GM12878 (cell line): ENCODE measurements around the gene CAMKMT. TPM values are rescaled to one million over a fixed set of nuclear protein-coding genes. Genes with fewer than 3 reads are reported as not detected.

Source experiments
- ATF7 ChIP-seq: fragments of 450-650 bp; IDR thresholded peaks from 2 replicates; pipeline ENCODE4 v1.6.1; 2016; ENCODE audit warnings: low read depth, mild to moderate bottlenecking
- CBX3 ChIP-seq: fragments of 200-600 bp; sonication (generic); IDR thresholded peaks from 2 replicates; pipeline ENCODE4 v1.6.1; 2016; ENCODE audit warnings: low read depth, borderline replicate concordance
- CUX1 ChIP-seq: IDR thresholded peaks from 2 replicates; pipeline ENCODE4 v1.6.1; 2012; ENCODE audit warnings: improper control_type of control experiment, low read depth, low read length; ENCODE audit not compliant: insufficient replicate concordance
- FOS ChIP-seq: IDR thresholded peaks from 3 replicates; pipeline ENCODE4 v1.6.1; 2011; ENCODE audit warnings: borderline replicate concordance; ENCODE audit not compliant: insufficient read length; ENCODE audit errors: extremely low read depth
- FOXK2 ChIP-seq: fragments of 450-650 bp; IDR thresholded peaks from 2 replicates; pipeline ENCODE4 v1.6.1; 2017; ENCODE audit warnings: mild to moderate bottlenecking, moderate library complexity
- IRF4 ChIP-seq: IDR thresholded peaks from 2 replicates; pipeline ENCODE4 v1.6.1; 2011; ENCODE audit warnings: low read depth, low read length
- KDM1A ChIP-seq: fragments of 200-600 bp; sonication (generic); IDR thresholded peaks from 2 replicates; pipeline ENCODE4 v1.6.1; 2016; ENCODE audit warnings: borderline replicate concordance
- KLF5 ChIP-seq: fragments of 450-650 bp; IDR thresholded peaks from 2 replicates; pipeline ENCODE4 v1.6.1; 2014; ENCODE audit warnings: mild to moderate bottlenecking; ENCODE audit not compliant: partially characterized antibody
- MAX ChIP-seq: IDR thresholded peaks from 2 replicates; pipeline ENCODE4 v1.6.1; 2012; ENCODE audit warnings: low read depth, low read length, improper control_type of control experiment
- MXI1 ChIP-seq: fragments of 150-350 bp; IDR thresholded peaks from 2 replicates; pipeline ENCODE4 v1.6.1; 2011; ENCODE audit warnings: low read depth, mild to moderate bottlenecking, inconsistent platforms, low read length, improper control_type of control experiment
- NBN ChIP-seq: fragments of 450-650 bp; IDR thresholded peaks from 2 replicates; pipeline ENCODE4 v1.6.1; 2016
- NR2C2 ChIP-seq: IDR thresholded peaks from 2 replicates; pipeline ENCODE4 v1.6.1; 2011; ENCODE audit warnings: borderline replicate concordance, low read depth; ENCODE audit not compliant: control insufficient read depth, insufficient read length
- NRF1 ChIP-seq: conservative IDR thresholded peaks from 2 replicates; pipeline ENCODE4 v1.6.1; 2011; ENCODE audit warnings: mild to moderate bottlenecking, low read depth, low read length, improper control_type of control experiment
- PAX5 ChIP-seq: IDR thresholded peaks from 2 replicates; pipeline ENCODE4 v1.6.1; 2011; ENCODE audit warnings: low read depth, low read length, borderline replicate concordance
- PBX3 ChIP-seq: IDR thresholded peaks from 2 replicates; pipeline ENCODE4 v1.6.1; 2011; ENCODE audit warnings: mild to moderate bottlenecking, low read depth, low read length, moderate library complexity; ENCODE audit not compliant: insufficient replicate concordance
- POLR2AphosphoS2 ChIP-seq: IDR thresholded peaks from 2 replicates; pipeline ENCODE4 v1.6.1; 2011; ENCODE audit warnings: low read depth, mild to moderate bottlenecking, low read length, improper control_type of control experiment, moderate library complexity
- POU2F2 ChIP-seq: IDR thresholded peaks from 3 replicates; pipeline ENCODE4 v1.6.1; 2011; ENCODE audit warnings: low read depth, mild to moderate bottlenecking, low read length, borderline replicate concordance
- RB1 ChIP-seq: fragments of 450-650 bp; formaldehyde crosslinking; IDR thresholded peaks from 2 replicates; pipeline ENCODE4 v1.6.1; 2017; ENCODE audit warnings: mild to moderate bottlenecking, borderline replicate concordance
- SUPT20H ChIP-seq: IDR thresholded peaks from 2 replicates; pipeline ENCODE4 v1.6.1; 2011; ENCODE audit warnings: low read depth, mild to moderate bottlenecking, low read length, moderate library complexity, borderline replicate concordance; ENCODE audit not compliant: control insufficient read depth
- TCF7 ChIP-seq: IDR thresholded peaks from 2 replicates; pipeline ENCODE4 v1.6.1; 2014; ENCODE audit warnings: antibody characterized with exemption, borderline replicate concordance
- YY1 ChIP-seq: IDR thresholded peaks from 2 replicates; pipeline ENCODE4 v1.6.1; 2011; ENCODE audit warnings: low read depth, mild to moderate bottlenecking, low read length
- ZNF24 ChIP-seq: fragments of 450-650 bp; IDR thresholded peaks from 2 replicates; pipeline ENCODE4 v1.6.1; 2017; ENCODE audit warnings: antibody characterized with exemption, mild to moderate bottlenecking
- ZNF384 ChIP-seq: IDR thresholded peaks from 2 replicates; pipeline ENCODE4 v1.6.1; 2012; ENCODE audit warnings: low read depth, mild to moderate bottlenecking, low read length, improper control_type of control experiment, borderline replicate concordance
- polyA plus RNA-seq, 11 experiments: library from polyadenylated mRNA; depleted of rRNA in 4 of 11; unstranded in 6 of 11; stranded (reverse) in 5 of 11; fragments of >200 nt; fragmentation: Nextera tagmentation in 4 of 11; fragmentation: Illumina TruSeq in 1 of 11; extraction: Ambion mirVana in 4 of 11; extraction: Trizol in 1 of 11; gene quantifications; 1 replicate in 1 of 11; 2 replicates in 10 of 11; pipeline versions ENCODE4 v1.2.1 to v1.2.3, GENCODE V29; 2011 to 2016; ENCODE audit warnings: inconsistent platforms in 2 of 11, missing spikeins in 2 of 11, low read depth in 1 of 11
- total RNA-seq, 4 experiments: library from RNA; depleted of rRNA in 3 of 4; stranded (reverse); fragments of >200 nt in 3 of 4; fragmentation: Illumina TruSeq in 1 of 4; extraction: Trizol in 1 of 4; gene quantifications; 2 replicates each; pipeline versions ENCODE4 v1.2.1 to v1.2.3, GENCODE V29; 2013 to 2021

The CAMKMT gene
- total and polyA plus RNA-seq, 10 of the 15 experiments (the other 5 are each of a cell fraction or from before 2014, with no cell fraction given), result 2.7 to 16.0 (median 11.8) TPM

GRCh38 chr2:44596537-44597320 lies 235.0 kb downstream of the CAMKMT start (continued):
- TF ChIP-seq CUX1, result no peak
- TF ChIP-seq SUPT20H, result no peak
- TF ChIP-seq MXI1, result no peak
- TF ChIP-seq PAX5, result peak; percentile 64; the same call in 1 of the 2 replicates
- TF ChIP-seq ATF7, result peak; percentile 97
- no peak for TF ChIP-seq NRF1
- peak; percentile 57; the same call in 1 of the 2 replicates for TF ChIP-seq IRF4
- TF ChIP-seq YY1, result no peak
- no peak for TF ChIP-seq TCF7
- TF ChIP-seq FOS, result no peak
- no peak for TF ChIP-seq RB1
- no peak for TF ChIP-seq FOXK2
- no peak for TF ChIP-seq KDM1A
- no peak for TF ChIP-seq POLR2AphosphoS2
- no peak for TF ChIP-seq ZNF24
- TF ChIP-seq POU2F2, result peak; percentile 92; the same call in 1 of the 3 replicates
- TF ChIP-seq ZNF384, result no peak
- no peak for TF ChIP-seq CBX3
- TF ChIP-seq MAX, result no peak
- TF ChIP-seq PBX3, result peak; percentile 40
- TF ChIP-seq KLF5, result no peak
- TF ChIP-seq NBN, result no peak
- no peak for TF ChIP-seq NR2C2
